Heart left ventricle (tissue), 13 donors: ENCODE data around the gene SCAMP5.

ENCODE experiments used
- CTCF ChIP-seq, 12 donors: fragments of 200-600 bp; sonication (generic) in 4 of 12; IDR thresholded peaks; one replicate each; pipeline versions ENCODE4 v1.5.0 to v1.8.0; 2018 to 2022; ENCODE audit warnings: antibody characterized with exemption in 12 of 12, mild to moderate bottlenecking in 5 of 12
- POLR2A ChIP-seq, 2 donors: fragments of 450-650 bp; IDR thresholded peaks; one replicate each; pipeline ENCODE4 v1.6.1; 2017; ENCODE audit warnings: antibody characterized with exemption in 2 of 2, mild to moderate bottlenecking in 2 of 2, moderate library complexity in 2 of 2
- donor health status: ischemic (EF 13 %, LVEDD 7.1; RV severe dilation, severe dysfunction).
- donor health status: DM: no; HTN: yes; CAD: no.
- donor health status: DM: no; HTN: no; CAD: no.
- donor health status: ischemic (EF 25% LVEDD 6.9; RV normal size, moderate dysfunction).
- donor health status: ischemic (EF 25% LVEDD 5.7; RV mildly dilated, moderate dysfunction).
- donor health status: ischemic (EF 35%, LVEDD 5.7; RV mildly dilated, moderate dysfunction).
- donor health status: nonischemic (EF 11% LVEDD 7.7; RV severe dilation, severe dysfunction).
- donor health status: DM: yes; HTN: yes; CAD: no.
- donor health status: PGD.
- donor health status: ischemic (EF 29% LVEDD 5.4; RV normal size, mild dysfunction).
- donor health status: nonischemic (EF 23%, LVEDD 6.1; RV moderate dilation, normal function).

- no peak for TF ChIP-seq CTCF (IDR thresholded peaks at IDR 0.05)
- TF ChIP-seq POLR2A (IDR thresholded peaks at IDR 0.05) = no peak
Observed at GRCh38 chr15:74978077-74978476, 17.3 kb upstream of the SCAMP5 start.
